ENCODE results near the gene GFRAL. TPM values are rescaled to one million over a fixed set of nuclear protein-coding genes. Genes with fewer than 3 reads are reported as not detected.

Gene GFRAL
- total RNA-seq, 1 experiment from 2014 or later = not detected

DNA sequence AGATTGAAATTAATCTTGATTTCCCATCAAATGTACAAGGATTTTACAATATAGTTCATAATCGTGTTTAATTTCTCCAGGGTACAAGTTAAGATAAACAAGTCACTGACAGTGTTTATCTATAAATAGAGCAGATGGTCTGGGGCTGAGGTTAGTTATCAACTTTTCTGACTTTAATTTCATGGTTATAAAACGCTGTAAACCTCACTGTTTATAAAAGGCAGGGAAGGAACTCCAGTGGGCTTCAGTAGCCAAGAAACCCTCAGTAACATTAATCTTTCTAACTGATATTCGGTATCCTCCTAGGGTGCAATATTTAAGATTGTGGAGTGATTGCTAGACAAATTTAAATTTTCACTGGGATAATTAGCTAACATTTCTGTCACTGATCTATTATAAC is 68.6 kb downstream of the GFRAL start:
- H3K4me3 Mint-ChIP-seq (ENCODE audit: unreplicated experiment) = no peak overlapping the region
- intact Hi-C loops (cut with micrococcal nuclease; ENCODE audit: unreplicated experiment) = no loop called here
- H3K27me3 Mint-ChIP-seq (ENCODE audit: insufficient read depth, unreplicated experiment) = no peaks in the 10 kb centered on the region

GRCh38 chr6:55397986-55398385 is 70.7 kb downstream of the GFRAL start:
- H3K4me3 Mint-ChIP-seq (ENCODE audit: unreplicated experiment) = no peak overlapping the region
- intact Hi-C loops (cut with micrococcal nuclease; ENCODE audit: unreplicated experiment) = no loop called here
- TF ChIP-seq, protein P1, sequence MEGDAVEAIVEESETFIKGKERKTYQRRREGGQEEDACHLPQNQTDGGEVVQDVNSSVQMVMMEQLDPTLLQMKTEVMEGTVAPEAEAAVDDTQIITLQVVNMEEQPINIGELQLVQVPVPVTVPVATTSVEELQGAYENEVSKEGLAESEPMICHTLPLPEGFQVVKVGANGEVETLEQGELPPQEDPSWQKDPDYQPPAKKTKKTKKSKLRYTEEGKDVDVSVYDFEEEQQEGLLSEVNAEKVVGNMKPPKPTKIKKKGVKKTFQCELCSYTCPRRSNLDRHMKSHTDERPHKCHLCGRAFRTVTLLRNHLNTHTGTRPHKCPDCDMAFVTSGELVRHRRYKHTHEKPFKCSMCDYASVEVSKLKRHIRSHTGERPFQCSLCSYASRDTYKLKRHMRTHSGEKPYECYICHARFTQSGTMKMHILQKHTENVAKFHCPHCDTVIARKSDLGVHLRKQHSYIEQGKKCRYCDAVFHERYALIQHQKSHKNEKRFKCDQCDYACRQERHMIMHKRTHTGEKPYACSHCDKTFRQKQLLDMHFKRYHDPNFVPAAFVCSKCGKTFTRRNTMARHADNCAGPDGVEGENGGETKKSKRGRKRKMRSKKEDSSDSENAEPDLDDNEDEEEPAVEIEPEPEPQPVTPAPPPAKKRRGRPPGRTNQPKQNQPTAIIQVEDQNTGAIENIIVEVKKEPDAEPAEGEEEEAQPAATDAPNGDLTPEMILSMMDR (IDR thresholded peaks at IDR 0.05; ENCODE audit: insufficient read depth in 1 of 2, low read depth in 1 of 2, low read length in 1 of 2, severe bottlenecking in 1 of 2, unreplicated experiment in 1 of 2) = no peak
- no TSS peak for BruUV-seq (replicated peaks)
- H3K9me3 Mint-ChIP-seq (ENCODE audit: unreplicated experiment) = no peaks in the 10 kb centered on the region
- Histone ChIP-seq H3K4me3 (ENCODE audit: low read depth, low read length) (no peak overlapping the region), H3K4me1 (no peaks in the 10 kb centered on the region), H3K27me3 (replicated peaks; ENCODE audit: control insufficient read depth, insufficient read depth, low read length) (no peaks in the 10 kb centered on the region), H3K36me3 (ENCODE audit: control insufficient read depth, insufficient read depth, low read length) (no peaks in the 10 kb centered on the region), H3K9me3 (no peaks in the 10 kb centered on the region)
- H3K27ac Mint-ChIP-seq (ENCODE audit: unreplicated experiment) = no peak overlapping the region
- CTCF ChIA-PET = no interaction called here
- DNase-seq = no peak
- H3K36me3 Mint-ChIP-seq (ENCODE audit: insufficient read depth, unreplicated experiment) = no peaks in the 10 kb centered on the region
- H3K4me1 Mint-ChIP-seq (ENCODE audit: low read depth, unreplicated experiment) = no peaks in the 10 kb centered on the region
- POLR2A ChIA-PET = no interaction called here
- no peaks in the 10 kb centered on the region for H3K27me3 Mint-ChIP-seq (ENCODE audit: insufficient read depth, unreplicated experiment)

More for the DNA sequence above, 68.6 kb downstream of the GFRAL start:
- Histone ChIP-seq H3K4me3 (ENCODE audit: low read depth, low read length) (no peak overlapping the region), H3K27me3 (replicated peaks; ENCODE audit: control insufficient read depth, insufficient read depth, low read length) (no peaks in the 10 kb centered on the region), H3K36me3 (ENCODE audit: control insufficient read depth, insufficient read depth, low read length) (no peaks in the 10 kb centered on the region), H3K4me1 (no peaks in the 10 kb centered on the region), H3K9me3 (no peaks in the 10 kb centered on the region)
- DNase-seq = no peak
- Mint-ChIP-seq H3K27ac (ENCODE audit: unreplicated experiment) (no peak overlapping the region), H3K9me3 (ENCODE audit: unreplicated experiment) (no peaks in the 10 kb centered on the region), H3K36me3 (ENCODE audit: insufficient read depth, unreplicated experiment) (no peaks in the 10 kb centered on the region), H3K4me1 (ENCODE audit: low read depth, unreplicated experiment) (no peaks in the 10 kb centered on the region)
- CTCF ChIA-PET = no interaction called here
- TF ChIP-seq, protein P1 (IDR thresholded peaks at IDR 0.05; ENCODE audit: insufficient read depth in 1 of 2, low read depth in 1 of 2, low read length in 1 of 2, severe bottlenecking in 1 of 2, unreplicated experiment in 1 of 2) = no peak
- POLR2A ChIA-PET = no interaction called here
- no TSS peak for BruUV-seq (replicated peaks)

DNA sequence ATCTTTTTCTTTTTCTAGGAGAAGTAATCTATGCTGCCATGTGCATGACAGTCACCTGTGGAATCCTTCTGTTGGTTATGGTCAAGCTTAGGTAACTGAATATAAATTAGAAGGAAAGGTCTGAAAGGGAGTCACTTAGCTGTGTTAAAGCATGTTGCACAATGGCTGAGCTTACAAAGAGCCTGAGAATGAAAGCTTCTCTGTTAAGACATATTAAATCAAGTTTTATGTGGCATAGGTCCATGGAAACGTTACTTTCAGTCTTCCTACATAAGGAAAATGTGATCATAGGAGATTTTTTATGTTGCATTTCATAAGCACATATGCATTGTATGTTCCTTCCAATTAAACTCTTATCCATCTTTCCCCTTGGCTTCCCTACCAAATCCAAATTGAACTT is 72.1 kb downstream of the GFRAL start:
- H3K9me3 Mint-ChIP-seq (ENCODE audit: unreplicated experiment) = no peaks in the 10 kb centered on the region
- H3K4me1 Mint-ChIP-seq (ENCODE audit: low read depth, unreplicated experiment) = no peaks in the 10 kb centered on the region
- H3K27me3 ChIP-seq (replicated peaks; ENCODE audit: control insufficient read depth, insufficient read depth, low read length) = no peaks in the 10 kb centered on the region
- TF ChIP-seq, protein P1 (IDR thresholded peaks at IDR 0.05; ENCODE audit: insufficient read depth in 1 of 2, low read depth in 1 of 2, low read length in 1 of 2, severe bottlenecking in 1 of 2, unreplicated experiment in 1 of 2) = no peak
- no peak overlapping the region for H3K27ac Mint-ChIP-seq (ENCODE audit: unreplicated experiment)
- no peak for DNase-seq
- H3K4me1 ChIP-seq = no peaks in the 10 kb centered on the region
- H3K9me3 ChIP-seq = no peaks in the 10 kb centered on the region
- H3K4me3 Mint-ChIP-seq (ENCODE audit: unreplicated experiment) = no peak overlapping the region
- no peaks in the 10 kb centered on the region for H3K36me3 ChIP-seq (ENCODE audit: control insufficient read depth, insufficient read depth, low read length)
- H3K4me3 ChIP-seq (ENCODE audit: low read depth, low read length) = no peak overlapping the region
- no peaks in the 10 kb centered on the region for H3K36me3 Mint-ChIP-seq (ENCODE audit: insufficient read depth, unreplicated experiment)
- POLR2A ChIA-PET = no interaction called here
- intact Hi-C loops (cut with micrococcal nuclease; ENCODE audit: unreplicated experiment) = no loop called here
- CTCF ChIA-PET = no interaction called here
- no peaks in the 10 kb centered on the region for H3K27me3 Mint-ChIP-seq (ENCODE audit: insufficient read depth, unreplicated experiment)
- no TSS peak for BruUV-seq (replicated peaks)
